HCT116 (cell line): ENCODE results near the gene PMM1. TPM values are rescaled to one million over a fixed set of nuclear protein-coding genes. Genes with fewer than 3 reads are reported as not detected.
A peak's percentile ranks its signal among the peaks of the same experiment; 100 is the strongest.

Source experiments
- ATAC-seq: fragments of 200-7000 bp; cut with Tn5 transposase; 2 replicates; pipeline ENCODE4 v1.9.1; 2020; ENCODE audit warnings: mild to moderate bottlenecking, moderate library complexity
- Bru-seq: library from RNA; stranded (reverse); fragments of 400-500 nt; gene quantifications from one replicate; lab custom pipeline; 2021; lab: Mats Ljungman, UMichigan
- BruChase-seq, 2 experiments: library from RNA; stranded (reverse); fragments of 400-500 nt; gene quantifications; one replicate each; lab custom pipeline; 2021; lab: Mats Ljungman, UMichigan
- BruUV-seq: library from RNA; stranded (reverse); fragments of 400-500 nt; replicated peaks from 2 replicates; lab custom pipeline; 2021; lab: Mats Ljungman, UMichigan
- CTCF ChIA-PET: fragments of 300-600 bp; sonication (Branson Sonifier 250); formaldehyde crosslinking; loops from one replicate; lab custom pipeline; 2021; ENCODE audit warnings: antibody characterized with exemption; lab: Charles Lee
- POLR2A ChIA-PET: fragments of 300-600, 350-600 bp; sonication (Branson Sonifier 250); formaldehyde crosslinking; loops from one replicate; lab custom pipeline; 2021; ENCODE audit warnings: antibody characterized with exemption; lab: Charles Lee
- RAD21 ChIA-PET, 2 experiments: fragments of 300-600 bp; sonication (Branson Sonifier 250); formaldehyde crosslinking; loops; one replicate each; lab custom pipeline; 2023; ENCODE audit warnings: low total read pairs in 2 of 2; ENCODE audit not compliant: uncharacterized antibody in 2 of 2, unreplicated experiment in 2 of 2, low non-redundant PET in 1 of 2; lab: Charles Lee
- DNase-seq: peaks from one replicate; pipeline ENCODE4 v3.0.0-alpha.2; 2010; ENCODE audit warnings: low read depth, low spot score
- H2AFZ ChIP-seq: fragments of 200-600 bp; shearing (Covaris generic), sonication (generic); 2 replicates; pipeline ENCODE4 v1.6.1; 2017; ENCODE audit warnings: low read depth, mixed run types, mixed read lengths, antibody characterized with exemption, low read length; ENCODE audit not compliant: poor library complexity, severe bottlenecking
- H3K27ac ChIP-seq: 2 replicates; pipeline ENCODE4 v1.5.1; 2012; ENCODE audit warnings: low read depth, low read length
- H3K27me3 ChIP-seq: fragments of 200-600 bp; sonication (generic); 2 replicates; pipeline ENCODE4 v1.6.1; 2016; ENCODE audit warnings: mixed run types, low read length, mixed read lengths; ENCODE audit not compliant: insufficient read depth
- H3K36me3 ChIP-seq, 2 experiments: fragments of 200-500 bp in 1 of 2; fragments of 200-600 bp in 1 of 2; sonication (Bioruptor generic) in 1 of 2; sonication (generic) in 1 of 2; 2 replicates each; pipeline versions ENCODE4 v1.5.1 to v1.6.1; 2014 to 2016; ENCODE audit warnings: low read length in 2 of 2, inconsistent platforms in 1 of 2, mixed read lengths in 1 of 2, mixed run types in 1 of 2; ENCODE audit not compliant: insufficient read depth in 2 of 2, control insufficient read depth in 1 of 2
- H3K4me1 ChIP-seq, 2 experiments: fragments of 200-600 bp in 1 of 2; sonication (generic) in 1 of 2; 2 replicates each; pipeline versions ENCODE4 v1.5.1 to v1.6.1; 2012 to 2017; ENCODE audit warnings: low read length in 2 of 2, inconsistent platforms in 1 of 2, mild to moderate bottlenecking in 1 of 2, mixed read lengths in 1 of 2, mixed run types in 1 of 2, moderate library complexity in 1 of 2; ENCODE audit not compliant: insufficient read depth in 2 of 2, control insufficient read depth in 1 of 2
- H3K4me2 ChIP-seq: fragments of 200-600 bp; sonication (generic); 2 replicates; pipeline ENCODE4 v1.6.1; 2017; ENCODE audit warnings: mixed run types, low read length, mixed read lengths
- H3K4me3 ChIP-seq, 2 experiments: fragments of 200-600 bp in 1 of 2; sonication (generic) in 1 of 2; replicated peaks in 1 of 2; 2 replicates each; pipeline ENCODE4 v1.5.1; 2011 to 2016; ENCODE audit warnings: low read length in 2 of 2, control low read depth in 1 of 2, low read depth in 1 of 2, mild to moderate bottlenecking in 1 of 2, mixed read lengths in 1 of 2, mixed run types in 1 of 2
- H3K79me2 ChIP-seq: fragments of 200-600 bp; sonication (generic); 2 replicates; pipeline ENCODE4 v1.6.1; 2017; ENCODE audit warnings: mild to moderate bottlenecking, mixed run types, low read length, moderate library complexity, mixed read lengths; ENCODE audit not compliant: insufficient read depth
- H3K9ac ChIP-seq: fragments of 200-600 bp; sonication (generic); 2 replicates; pipeline ENCODE4 v1.6.1; 2016; ENCODE audit warnings: low read length, mixed read lengths
- H3K9me2 ChIP-seq: fragments of 200-600 bp; sonication (generic), shearing (Covaris generic); 2 replicates; pipeline ENCODE4 v1.6.1; 2017; ENCODE audit warnings: mixed run types, mild to moderate bottlenecking, moderate library complexity; ENCODE audit not compliant: insufficient read depth
- H3K9me3 ChIP-seq, 2 experiments: fragments of 200-500 bp in 1 of 2; fragments of 200-600 bp in 1 of 2; sonication (Bioruptor generic) in 1 of 2; sonication (generic) in 1 of 2; 2 replicates each; pipeline ENCODE4 v1.6.1; 2014 to 2017; ENCODE audit warnings: low read length in 2 of 2, mixed read lengths in 2 of 2, inconsistent platforms in 1 of 2, low read depth in 1 of 2, mild to moderate bottlenecking in 1 of 2, mixed run types in 1 of 2, moderate library complexity in 1 of 2; ENCODE audit not compliant: control insufficient read depth in 1 of 2, insufficient read depth in 1 of 2
- H4K20me1 ChIP-seq: fragments of 200-600 bp; sonication (generic), shearing (Covaris generic); 2 replicates; pipeline ENCODE4 v1.6.1; 2017; ENCODE audit warnings: mixed run types, mild to moderate bottlenecking, moderate library complexity; ENCODE audit not compliant: insufficient read depth
- CBX3 ChIP-seq: IDR thresholded peaks from 2 replicates; pipeline ENCODE4 v1.6.1; 2012; ENCODE audit warnings: low read depth
- EGR1 ChIP-seq: IDR thresholded peaks from 2 replicates; pipeline ENCODE4 v1.6.1; 2012; ENCODE audit warnings: low read depth
- EZH2phosphoT487 ChIP-seq: fragments of 200-600 bp; IDR thresholded peaks from 2 replicates; pipeline ENCODE4 v1.6.1; 2018; ENCODE audit warnings: antibody characterized with exemption, borderline replicate concordance
- FOSL1 ChIP-seq: IDR thresholded peaks from 2 replicates; pipeline ENCODE4 v1.6.1; 2012; ENCODE audit warnings: low read depth
- JUND ChIP-seq: IDR thresholded peaks from 2 replicates; pipeline ENCODE4 v1.6.1; 2012
- POLR2A ChIP-seq: IDR thresholded peaks from 2 replicates; pipeline ENCODE4 v1.7.0; 2011; ENCODE audit warnings: borderline replicate concordance; ENCODE audit not compliant: insufficient read depth, insufficient read length; ENCODE audit errors: extremely low read depth
- POLR2AphosphoS5 ChIP-seq: IDR thresholded peaks from 2 replicates; pipeline ENCODE4 v1.6.1; 2011; ENCODE audit warnings: mild to moderate bottlenecking, low read depth, low read length, moderate library complexity
- RAD21 ChIP-seq: IDR thresholded peaks from 2 replicates; pipeline ENCODE4 v1.6.1; 2012; ENCODE audit warnings: low read depth, mild to moderate bottlenecking
- REST ChIP-seq: IDR thresholded peaks from 2 replicates; pipeline ENCODE4 v1.6.1; 2012; ENCODE audit warnings: low read depth
- SIN3A ChIP-seq: IDR thresholded peaks from 2 replicates; pipeline ENCODE4 v1.6.1; 2012; ENCODE audit warnings: low read depth
- SRF ChIP-seq: IDR thresholded peaks from 2 replicates; pipeline ENCODE4 v1.6.1; 2012; ENCODE audit warnings: low read depth
- TCF7L2 ChIP-seq: IDR thresholded peaks from 2 replicates; pipeline ENCODE4 v1.7.0; 2011; ENCODE audit warnings: borderline replicate concordance, inconsistent platforms; ENCODE audit not compliant: insufficient read depth, insufficient read length; ENCODE audit errors: extremely low read depth
- ZBTB33 ChIP-seq: IDR thresholded peaks from 2 replicates; pipeline ENCODE4 v1.6.1; 2011; ENCODE audit warnings: mild to moderate bottlenecking, low read length, moderate library complexity; ENCODE audit not compliant: insufficient replicate concordance; ENCODE audit errors: extremely low read depth
- ZNF274 ChIP-seq: fragments of 200-500 bp; sonication (Bioruptor generic); IDR thresholded peaks from 2 replicates; pipeline ENCODE4 v1.6.1; 2014; ENCODE audit warnings: mild to moderate bottlenecking, low read depth, low read length, inconsistent platforms
- intact Hi-C: fragments of 100-400 bp; cut with micrococcal nuclease; formaldehyde crosslinking; loops from 2 replicates; pipeline ENCODE4 v1.10.0; 2022
- long read RNA-seq: library from polyadenylated mRNA; unstranded; transcript quantifications from one replicate; pipeline ENCODE4 v2.0.0, GENCODE V29; 2021; ENCODE audit not compliant: unreplicated experiment
- polyA plus RNA-seq: library from polyadenylated mRNA; unstranded; fragments of >200 nt; gene quantifications from 2 replicates; pipeline ENCODE4 v1.2.1, GENCODE V29; 2012; ENCODE audit warnings: missing spikeins
- total RNA-seq: library from RNA; stranded (reverse); gene quantifications from one replicate; pipeline ENCODE4 v1.2.1, GENCODE V29; 2021; ENCODE audit not compliant: unreplicated experiment
- TF ChIP-seq, protein P1 (sequence below): IDR thresholded peaks from 2 replicates; pipeline ENCODE4 v1.6.1; 2012
- TF ChIP-seq, protein P2 (sequence below), 3 experiments: fragments of 200-600 bp in 1 of 3; sonication (generic) in 1 of 3; IDR thresholded peaks in 2 of 3; conservative IDR thresholded peaks in 1 of 3; 2 replicates each; pipeline ENCODE4 v1.5.1; 2012 to 2017; ENCODE audit warnings: low read depth in 2 of 3, low read length in 2 of 3, antibody characterized with exemption in 1 of 3, borderline replicate concordance in 1 of 3, control low read depth in 1 of 3, mild to moderate bottlenecking in 1 of 3, mixed read lengths in 1 of 3, mixed run types in 1 of 3, moderate library complexity in 1 of 3; ENCODE audit not compliant: insufficient read depth in 1 of 3

PMM1 gene
- 31.7 TPM for total RNA-seq
- 47.8 and 51.4 TPM in 2 replicates for polyA plus RNA-seq
- percentile 54 among the genes with signal in this experiment for Bru-seq, nascent RNA
- percentile 74 among the genes with signal in this experiment for BruChase-seq, experiment 1, labeled RNA remaining after a 6-hour chase
- BruChase-seq, experiment 2, labeled RNA remaining after a 2-hour chase = percentile 67 among the genes with signal in this experiment
- long read RNA-seq, transcript PMM1-201 (8 exons, 1,298 nt) = major isoform, 27 of 45 reads
- long read RNA-seq, partial matches to known transcripts = 6 of 45 reads
- long read RNA-seq, other reads (novel, unspliced or antisense) = 10 of 45 reads

DNA sequence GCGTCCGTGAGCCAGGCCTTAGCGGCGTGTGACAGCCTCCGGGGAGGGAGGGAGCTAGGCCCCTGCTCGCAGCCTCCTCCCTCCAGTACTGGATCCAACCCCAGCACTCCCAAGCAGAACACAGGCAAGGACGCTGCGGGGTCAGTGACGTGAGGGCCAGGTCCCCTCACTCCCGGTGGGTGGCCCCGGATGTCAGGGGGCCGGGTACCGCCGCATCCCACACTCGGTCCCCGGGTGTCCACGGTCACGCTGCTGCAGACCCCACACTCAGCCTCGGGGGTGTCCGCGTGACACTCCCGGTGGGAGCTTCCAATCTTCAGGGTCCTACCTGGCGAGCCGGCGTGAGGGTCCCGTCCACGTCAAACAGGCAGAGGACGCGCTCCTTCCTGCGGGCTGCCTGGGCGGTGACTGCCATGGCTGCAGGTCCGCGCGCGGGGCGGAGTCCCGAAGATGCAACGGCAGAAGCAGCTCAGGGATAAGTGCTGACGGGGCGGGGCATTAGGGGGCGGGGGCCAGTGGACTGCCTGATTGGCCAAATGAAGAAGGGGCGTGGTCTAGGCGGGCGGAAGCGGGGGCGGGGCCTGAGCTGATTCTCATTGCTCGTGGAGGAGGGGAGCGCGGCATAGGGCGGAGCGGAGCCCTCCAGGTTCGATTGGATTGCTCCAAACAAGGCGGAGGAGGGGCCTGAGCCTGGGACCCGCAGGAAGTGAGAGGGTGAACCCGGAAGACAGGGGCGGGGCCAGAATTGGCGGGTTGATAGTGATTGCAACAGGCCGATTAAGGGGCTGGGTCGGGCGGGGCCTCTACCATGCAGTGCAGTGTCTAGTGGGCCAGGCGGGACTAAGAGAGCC lies at the start of gene PMM1:
PMM1 (minus strand) TSS at position 450 of the 851 bp plus-strand sequence; CDS start at position 415, 35 bp downstream.
- Histone ChIP-seq H3K9ac (peak within 1 kb of the TSS; percentile 90), H3K36me3 (no peaks in the 10 kb centered on the region), H3K4me2 (peak within 1 kb of the TSS; percentile 99), H3K9me2 (no peaks in the 10 kb centered on the region), H3K9me3 (no peaks in the 10 kb centered on the region), H3K27me3 (no peaks in the 10 kb centered on the region), H4K20me1 (no peaks in the 10 kb centered on the region), H3K4me1 (peaks cover 19 to 27% of the 10 kb centered on the region in 2 experiments; a peak in 3 of 4 replicates), H3K4me3 (peak within 1 kb of the TSS; percentile 94 to 98), H3K79me2 (peaks cover 11% of the 10 kb centered on the region; the same call in 1 of the 2 replicates), H3K27ac (peak within 1 kb of the TSS; percentile 73), H2AFZ (no peak within 1 kb of the TSS)
- CTCF ChIA-PET = interaction anchor here (0.9 to 1.4 kb wide), 8 partner anchors 8 to 108 kb away, joined by 3 to 4 read pairs (median 4); no protein-coding TSS in a partner anchor
- intact Hi-C loops = no loop called here
- BruUV-seq = no TSS peak
- RAD21 ChIA-PET = interaction anchor here (0.7 kb wide), 2 partner anchors 30 to 46 kb away, joined by 3 to 4 read pairs; no protein-coding TSS in a partner anchor
- POLR2A ChIA-PET = interaction anchor here (0.7 to 1.9 kb wide), 35 partner anchors 8 to 1522 kb away, joined by 3 to 16 read pairs (median 4); partner anchors contain the start of genes ACO2, CSDC2, DESI1 and PHF5A
- peak; percentile 99 for DNase-seq
- ATAC-seq = peak; percentile 98
- TF ChIP-seq POLR2AphosphoS5 (peak; percentile 73), REST (no peak), TCF7L2 (no peak), CBX3 (no peak), EZH2phosphoT487 (no peak), ZBTB33 (no peak), SRF (no peak), FOSL1 (no peak), EGR1 (peak; percentile 87), RAD21 (no peak), ZNF274 (no peak), SIN3A (peak; percentile 44; the same call in 1 of the 2 replicates), JUND (no peak), POLR2A (peak; percentile 57)
- TF ChIP-seq, protein P1, sequence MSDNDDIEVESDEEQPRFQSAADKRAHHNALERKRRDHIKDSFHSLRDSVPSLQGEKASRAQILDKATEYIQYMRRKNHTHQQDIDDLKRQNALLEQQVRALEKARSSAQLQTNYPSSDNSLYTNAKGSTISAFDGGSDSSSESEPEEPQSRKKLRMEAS = peak; percentile 66
- TF ChIP-seq, protein P2, sequence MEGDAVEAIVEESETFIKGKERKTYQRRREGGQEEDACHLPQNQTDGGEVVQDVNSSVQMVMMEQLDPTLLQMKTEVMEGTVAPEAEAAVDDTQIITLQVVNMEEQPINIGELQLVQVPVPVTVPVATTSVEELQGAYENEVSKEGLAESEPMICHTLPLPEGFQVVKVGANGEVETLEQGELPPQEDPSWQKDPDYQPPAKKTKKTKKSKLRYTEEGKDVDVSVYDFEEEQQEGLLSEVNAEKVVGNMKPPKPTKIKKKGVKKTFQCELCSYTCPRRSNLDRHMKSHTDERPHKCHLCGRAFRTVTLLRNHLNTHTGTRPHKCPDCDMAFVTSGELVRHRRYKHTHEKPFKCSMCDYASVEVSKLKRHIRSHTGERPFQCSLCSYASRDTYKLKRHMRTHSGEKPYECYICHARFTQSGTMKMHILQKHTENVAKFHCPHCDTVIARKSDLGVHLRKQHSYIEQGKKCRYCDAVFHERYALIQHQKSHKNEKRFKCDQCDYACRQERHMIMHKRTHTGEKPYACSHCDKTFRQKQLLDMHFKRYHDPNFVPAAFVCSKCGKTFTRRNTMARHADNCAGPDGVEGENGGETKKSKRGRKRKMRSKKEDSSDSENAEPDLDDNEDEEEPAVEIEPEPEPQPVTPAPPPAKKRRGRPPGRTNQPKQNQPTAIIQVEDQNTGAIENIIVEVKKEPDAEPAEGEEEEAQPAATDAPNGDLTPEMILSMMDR (IDR thresholded peaks at IDR 0.05 in 2 of 3, conservative IDR thresholded peaks at IDR 0.05 in 1 of 3; ENCODE audit: borderline replicate concordance in 1 of 3, insufficient read depth in 1 of 3, low read depth in 2 of 3, low read length in 2 of 3) = no peak
